HG02973 (cell line): Measurements from ENCODE around the gene AAR2.

ENCODE experiments used
- ATAC-seq: cut with Tn5 transposase; IDR thresholded peaks from one replicate; pipeline ENCODE4 v1.9.1; 2021; ENCODE audit warnings: moderate library complexity; ENCODE audit not compliant: unreplicated experiment

The AAR2 gene, protein sequence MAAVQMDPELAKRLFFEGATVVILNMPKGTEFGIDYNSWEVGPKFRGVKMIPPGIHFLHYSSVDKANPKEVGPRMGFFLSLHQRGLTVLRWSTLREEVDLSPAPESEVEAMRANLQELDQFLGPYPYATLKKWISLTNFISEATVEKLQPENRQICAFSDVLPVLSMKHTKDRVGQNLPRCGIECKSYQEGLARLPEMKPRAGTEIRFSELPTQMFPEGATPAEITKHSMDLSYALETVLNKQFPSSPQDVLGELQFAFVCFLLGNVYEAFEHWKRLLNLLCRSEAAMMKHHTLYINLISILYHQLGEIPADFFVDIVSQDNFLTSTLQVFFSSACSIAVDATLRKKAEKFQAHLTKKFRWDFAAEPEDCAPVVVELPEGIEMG

GRCh38 chr20:36235892-36236785, at the start of gene AAR2:
Gene AAR2 (plus strand): TSS chr20:36236478. CDS start chr20:36239869, 3,391 bp downstream.
- ATAC-seq, result peak; percentile 78

DNA sequence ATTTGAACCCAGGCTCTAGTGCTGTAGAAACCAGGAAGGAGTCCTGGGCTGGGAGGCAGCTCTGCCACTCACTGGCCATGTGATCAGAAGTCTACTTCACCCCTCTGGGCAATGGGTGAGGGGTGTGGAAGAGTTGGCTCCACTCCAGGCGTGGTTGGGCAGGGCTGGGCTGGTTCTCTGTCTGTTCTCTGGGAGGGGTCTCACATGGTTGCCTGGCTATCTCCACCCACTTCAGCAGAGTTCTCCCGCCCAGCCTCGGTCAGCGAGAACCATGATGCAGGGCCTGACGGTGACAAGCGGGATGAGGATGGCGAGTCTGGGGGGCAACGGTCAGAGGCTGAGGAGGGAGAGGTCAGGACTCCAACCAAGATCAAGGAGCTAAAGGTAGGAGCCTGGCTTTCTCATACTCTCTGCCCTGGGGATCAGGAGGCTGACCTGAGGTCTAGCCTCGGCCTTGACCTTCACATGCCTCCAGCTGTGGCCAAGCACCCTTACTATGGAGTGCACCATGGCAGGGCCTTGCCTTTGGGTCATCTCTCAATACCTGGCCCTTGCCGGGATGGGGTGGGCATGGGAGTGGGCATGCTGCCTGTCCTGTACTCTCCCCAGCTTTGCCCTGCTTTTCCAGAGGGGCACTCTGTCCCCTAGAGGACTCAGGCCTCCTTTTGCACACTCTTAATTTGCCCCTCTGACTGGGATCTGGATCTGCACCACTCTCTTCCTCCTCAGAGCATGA, 42.1 kb upstream of the AAR2 start:
- ATAC-seq, result no peak

GRCh38 chr20:36196676-36197075, 39.6 kb upstream of the AAR2 start:
- ATAC-seq, result no peak

DNA sequence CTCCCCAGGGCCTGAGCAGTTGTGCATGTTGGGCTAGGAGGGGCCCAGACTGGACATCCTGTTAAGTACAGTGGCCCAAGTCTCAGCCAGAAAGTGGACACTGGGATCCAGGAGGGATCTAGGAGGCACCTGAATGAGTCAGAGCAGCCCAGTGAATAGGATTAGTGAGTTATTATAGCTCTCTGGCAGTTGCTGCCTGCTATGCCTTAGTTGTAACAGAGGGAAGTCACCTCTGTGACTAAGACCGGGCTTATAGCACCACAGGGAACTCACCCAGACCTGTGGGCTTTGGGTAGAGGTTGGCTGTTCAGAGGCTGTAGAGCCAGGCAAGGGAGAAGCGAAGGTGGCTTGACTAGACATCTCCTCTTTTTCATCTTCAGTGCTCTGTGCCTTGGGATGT, 39.0 kb upstream of the AAR2 start:
- ATAC-seq, result no peak

DNA sequence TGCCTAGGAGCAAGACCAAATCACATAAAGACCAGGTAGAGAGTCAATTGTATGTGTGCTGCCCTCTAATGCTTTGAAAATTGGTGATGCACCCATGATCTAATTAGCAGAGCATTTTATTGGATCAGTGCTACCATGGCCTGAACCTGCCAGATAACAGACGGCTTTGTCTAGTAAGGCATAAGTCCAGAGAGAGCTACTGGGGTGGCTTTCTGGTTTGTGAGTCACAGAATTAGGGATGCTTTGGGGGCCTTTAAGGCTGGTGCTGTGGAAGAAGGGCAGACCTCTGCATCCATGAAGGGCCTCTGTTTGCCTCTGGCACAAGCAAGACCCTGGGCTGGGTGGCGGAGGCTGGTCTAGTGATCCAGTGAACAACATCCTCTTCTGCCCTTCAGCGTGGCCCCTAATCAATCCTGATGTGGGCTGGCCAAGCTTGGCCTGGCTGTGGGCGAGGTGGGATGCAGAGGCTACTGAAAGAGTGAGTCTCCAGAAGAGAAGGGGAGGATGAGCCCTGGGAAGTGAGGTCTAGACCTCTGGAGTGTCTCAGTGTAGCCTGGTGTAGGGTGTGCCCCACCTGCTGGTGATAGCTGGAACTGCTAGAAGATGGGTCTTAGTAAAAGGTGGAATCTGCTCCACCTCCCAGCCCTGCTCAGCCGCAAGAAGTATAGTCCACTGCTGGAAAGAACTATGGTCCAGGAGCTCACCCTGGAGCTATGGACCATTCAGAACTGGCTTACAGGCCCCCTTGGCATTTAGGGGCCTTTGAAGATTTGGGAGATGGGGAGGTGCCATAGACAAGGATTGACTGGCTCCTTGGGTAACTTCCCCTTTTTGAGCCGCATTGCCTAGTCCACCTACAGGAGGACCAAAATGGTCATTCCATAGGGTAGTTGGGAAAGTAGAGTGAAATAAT, 36.7 kb upstream of the AAR2 start:
- no peak for ATAC-seq

DNA sequence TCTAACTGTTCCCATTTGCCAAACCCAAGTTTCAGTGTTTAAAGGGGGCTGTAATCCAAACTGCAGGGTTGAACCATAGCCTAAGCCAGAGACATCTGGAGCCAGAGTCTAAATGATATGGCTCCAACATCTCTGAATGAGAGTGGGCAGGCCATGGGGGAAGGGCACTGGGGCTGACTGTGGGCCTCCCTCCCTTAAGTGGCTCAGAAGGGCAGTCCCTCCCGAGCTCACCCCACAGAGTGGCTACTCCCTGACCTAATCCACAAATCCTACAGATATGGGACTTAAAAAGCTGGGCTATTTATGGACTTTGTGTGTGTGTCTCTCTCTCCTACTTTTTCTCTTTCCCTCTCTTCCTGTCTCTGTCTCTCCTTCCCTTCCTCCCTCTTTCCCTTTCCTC, 35.8 kb upstream of the AAR2 start:
- ATAC-seq, result no peak

- ATAC-seq, result no peak
Observed at GRCh38 chr20:36201198-36201597, 35.1 kb upstream of the AAR2 start.

- ATAC-seq, result no peak
Observed at GRCh38 chr20:36202891-36203338, 33.4 kb upstream of the AAR2 start.

GRCh38 chr20:36203861-36204260, 32.4 kb upstream of the AAR2 start:
- no peak for ATAC-seq

- no peak for ATAC-seq
Observed at GRCh38 chr20:36205026-36205425, 31.3 kb upstream of the AAR2 start.

- no peak for ATAC-seq
Observed at GRCh38 chr20:36206068-36206467, 30.2 kb upstream of the AAR2 start.

DNA sequence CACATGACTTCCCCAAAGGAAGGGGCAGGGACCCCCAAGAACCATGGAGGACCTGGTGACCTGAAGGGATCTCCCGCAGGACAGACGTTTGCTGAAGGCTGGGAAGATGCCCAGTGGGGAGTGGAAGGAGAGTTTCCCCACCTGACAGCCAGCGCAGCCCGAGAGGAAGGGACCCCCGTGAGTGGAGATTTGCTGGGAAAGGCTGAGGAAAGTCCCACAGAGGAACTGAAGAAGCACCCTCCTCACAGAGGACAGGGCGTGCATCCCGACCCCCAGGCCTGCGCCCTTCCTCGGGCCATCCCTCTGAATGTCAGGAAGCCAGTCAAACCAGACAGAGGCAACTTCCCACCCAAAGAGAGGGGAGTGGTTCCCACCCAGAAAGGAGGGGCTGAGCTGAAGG, 29.6 kb upstream of the AAR2 start:
- ATAC-seq, result no peak

GRCh38 chr20:36207602-36208001, 28.7 kb upstream of the AAR2 start:
- no peak for ATAC-seq

GRCh38 chr20:36208257-36208656, 28.0 kb upstream of the AAR2 start:
- ATAC-seq, result no peak

DNA sequence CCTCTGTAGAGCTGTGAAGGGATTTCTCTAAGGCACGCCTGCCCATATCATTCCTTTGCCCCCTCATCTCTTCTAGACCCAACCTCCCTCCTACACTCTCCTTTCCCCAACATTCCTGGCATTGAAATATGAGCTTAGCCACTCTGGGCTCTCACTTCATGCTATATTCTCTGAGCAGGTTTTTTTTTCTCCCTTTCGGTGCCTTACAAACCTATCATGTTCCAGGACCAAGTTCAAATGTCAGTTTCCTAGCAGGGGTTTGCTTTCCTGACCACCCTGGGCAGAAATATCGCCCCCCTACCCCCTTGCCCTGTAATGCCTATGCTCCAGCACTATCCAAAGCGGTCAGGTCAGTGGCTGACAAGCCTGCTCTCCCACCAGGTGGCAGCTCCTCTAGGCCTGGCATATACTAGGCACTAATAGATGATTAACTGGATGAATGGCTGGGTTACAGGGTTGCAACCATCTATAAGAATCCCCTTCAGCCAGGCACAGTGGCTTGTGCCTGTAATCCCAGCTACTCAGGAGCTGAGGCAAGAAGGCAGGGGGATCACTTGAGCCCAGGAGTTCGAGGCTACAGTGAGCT, 25.7 kb upstream of the AAR2 start:
- no peak for ATAC-seq

DNA sequence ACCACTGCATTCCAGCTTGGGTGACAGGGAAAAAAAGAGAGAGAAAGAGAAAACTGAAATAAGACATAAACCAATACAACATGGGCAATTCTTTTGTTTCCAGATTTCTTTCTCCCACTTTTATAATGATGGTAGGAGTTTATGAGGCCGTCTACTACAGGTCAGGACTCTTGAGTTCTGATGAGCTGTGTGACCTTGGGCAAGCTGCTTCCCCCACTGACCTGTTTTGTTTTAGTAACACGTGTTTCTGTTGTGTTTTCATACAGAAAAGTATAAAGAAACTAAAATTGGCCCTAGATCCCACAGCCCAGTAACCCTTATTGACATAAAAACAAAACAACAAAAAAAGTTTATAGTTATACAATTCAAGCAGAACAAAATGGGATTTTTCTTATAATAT, 22.9 kb upstream of the AAR2 start:
- ATAC-seq, result no peak

DNA sequence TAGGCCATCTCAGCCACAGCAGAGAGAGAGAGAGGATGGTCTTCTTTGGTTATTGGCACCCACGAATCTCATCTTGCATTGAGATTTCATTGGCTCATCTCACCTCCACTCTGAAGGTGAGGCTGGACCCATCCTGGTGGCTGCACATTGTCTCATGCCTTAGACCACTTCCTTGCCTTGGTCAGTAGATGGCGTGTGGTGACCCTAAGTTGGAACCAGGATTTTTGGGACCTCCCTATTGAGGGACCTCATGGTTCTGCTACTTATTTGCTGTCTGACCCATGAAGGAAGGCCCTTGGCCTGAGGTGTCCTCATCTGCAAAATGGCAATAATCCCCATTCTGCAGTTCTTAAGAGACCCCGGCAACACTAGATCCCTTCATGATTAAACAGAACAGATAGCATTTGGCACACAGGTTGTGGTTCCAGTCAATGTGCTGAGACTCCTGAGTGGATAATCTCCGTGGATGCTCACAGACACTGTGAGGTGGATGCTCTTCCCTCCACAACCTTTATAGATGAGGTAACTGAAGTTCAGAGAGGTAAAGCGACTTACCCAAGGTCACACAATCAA, 21.5 kb upstream of the AAR2 start:
- ATAC-seq, result no peak

- no peak for ATAC-seq
Observed at GRCh38 chr20:36215778-36216177, 20.5 kb upstream of the AAR2 start.

GRCh38 chr20:36216314-36217025, 19.8 kb upstream of the AAR2 start:
- no peak for ATAC-seq
